Measurements from ENCODE around the gene ZFY.
"Not testable (repeated sequence)": the region's sequence is repeated elsewhere in the genome, so short reads cannot be mapped to it uniquely, and the experiment has no call there.

ZFY gene

DNA sequence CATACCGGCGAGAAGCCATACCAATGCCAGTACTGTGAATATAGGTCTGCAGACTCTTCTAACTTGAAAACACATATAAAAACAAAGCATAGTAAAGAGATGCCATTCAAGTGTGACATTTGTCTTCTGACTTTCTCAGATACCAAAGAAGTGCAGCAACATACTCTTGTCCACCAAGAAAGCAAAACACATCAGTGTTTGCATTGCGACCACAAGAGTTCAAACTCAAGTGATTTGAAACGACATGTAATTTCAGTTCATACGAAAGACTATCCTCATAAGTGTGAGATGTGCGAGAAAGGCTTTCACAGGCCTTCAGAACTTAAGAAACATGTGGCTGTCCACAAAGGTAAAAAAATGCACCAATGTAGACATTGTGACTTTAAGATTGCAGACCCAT lies 44.1 kb downstream of the ZFY start:
- DNase-seq, result no peak

- no peak for DNase-seq
Observed at GRCh38 chrY:2984491-2984890, 49.3 kb downstream of the ZFY start.

GRCh38 chrY:2987178-2987577 lies 52.0 kb downstream of the ZFY start:
- not testable (repeated sequence) for DNase-seq

DNA sequence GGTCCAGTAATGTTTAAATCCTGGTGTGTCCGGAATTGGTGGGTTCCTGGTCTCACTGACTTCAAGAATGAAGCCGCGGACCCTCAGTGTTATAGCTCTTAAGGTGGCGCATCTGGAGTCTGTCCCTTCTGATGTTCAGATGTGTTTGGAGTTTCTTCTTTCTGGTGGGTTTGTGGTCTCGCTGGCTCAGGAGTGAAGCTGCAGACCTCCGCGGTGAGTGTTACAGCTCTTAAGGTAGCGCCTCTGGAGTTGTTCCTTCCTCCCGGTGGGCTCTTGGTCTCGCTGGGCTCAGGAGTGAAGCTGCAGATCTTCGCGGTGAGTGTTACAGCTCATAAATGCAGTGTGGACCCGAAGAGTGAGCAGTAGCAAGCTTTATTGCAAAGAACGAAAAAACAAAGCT lies 62.2 kb downstream of the ZFY start:
- DNase-seq, result not testable (repeated sequence)

DNA sequence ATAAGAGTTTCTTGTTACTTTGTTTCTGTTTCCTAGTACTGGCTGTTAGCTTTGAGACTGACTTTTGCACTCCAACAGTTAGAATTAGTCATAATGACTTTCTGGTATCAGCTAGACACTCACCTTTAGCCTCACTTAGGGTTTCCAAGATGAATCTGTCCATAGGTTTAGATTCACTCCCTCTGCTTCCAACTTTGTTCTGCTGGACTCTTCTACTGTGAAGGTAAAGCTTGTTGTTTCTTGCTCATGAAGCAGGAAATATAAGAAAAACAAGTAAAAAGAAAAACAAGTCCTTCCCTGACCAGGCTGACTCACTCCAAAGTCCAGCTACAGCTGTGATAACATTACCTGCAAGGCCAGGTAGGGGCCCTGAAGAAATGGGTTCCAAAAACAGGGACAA lies 67.0 kb downstream of the ZFY start:
- no peak for DNase-seq

- no peak for DNase-seq
Observed at GRCh38 chrY:3002680-3003515, 67.7 kb downstream of the ZFY start.

DNA sequence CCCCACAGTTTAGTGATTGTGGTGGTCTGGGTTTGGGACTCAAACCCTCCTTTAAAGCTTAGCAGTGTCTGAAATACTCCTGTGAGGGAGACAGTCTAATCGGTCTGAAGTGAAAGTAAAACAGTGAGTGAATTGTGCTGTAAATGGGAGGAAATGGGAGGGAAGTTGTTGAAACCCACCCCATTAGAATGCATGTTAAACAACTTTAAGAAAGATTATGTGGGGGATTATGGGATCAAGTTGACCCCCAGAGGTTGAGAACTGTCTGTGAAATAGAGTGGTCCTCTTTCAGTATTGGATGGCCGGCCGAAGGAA lies 68.3 kb downstream of the ZFY start:
- DNase-seq, result no peak

DNA sequence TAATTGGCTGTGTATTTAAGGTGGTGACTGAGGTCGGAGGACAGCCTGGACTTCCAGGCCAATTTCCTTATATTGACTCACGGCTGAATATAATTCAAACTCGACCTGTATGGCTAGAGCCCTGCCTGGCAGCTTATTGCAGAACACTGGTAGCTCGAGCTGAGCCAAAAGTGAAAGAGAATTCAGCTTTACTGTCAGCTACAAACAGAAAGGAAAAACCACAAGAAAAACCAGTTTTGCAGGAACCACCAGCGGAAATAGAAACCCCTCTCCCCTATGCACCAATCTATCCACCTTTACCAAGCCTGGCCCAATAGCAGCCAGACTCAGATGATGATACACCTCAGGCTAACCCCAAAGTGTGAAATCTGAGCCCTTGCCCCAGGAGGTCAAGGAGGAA lies 68.7 kb downstream of the ZFY start:
- no peak for DNase-seq

- DNase-seq, result not testable (repeated sequence)
Observed at GRCh38 chrY:3006031-3006430, 70.8 kb downstream of the ZFY start.

GRCh38 chrY:3007967-3008366 lies 72.8 kb downstream of the ZFY start:
- DNase-seq, result no peak

- DNase-seq, result no peak
Observed at GRCh38 chrY:3012226-3012625, 77.0 kb downstream of the ZFY start.

DNA sequence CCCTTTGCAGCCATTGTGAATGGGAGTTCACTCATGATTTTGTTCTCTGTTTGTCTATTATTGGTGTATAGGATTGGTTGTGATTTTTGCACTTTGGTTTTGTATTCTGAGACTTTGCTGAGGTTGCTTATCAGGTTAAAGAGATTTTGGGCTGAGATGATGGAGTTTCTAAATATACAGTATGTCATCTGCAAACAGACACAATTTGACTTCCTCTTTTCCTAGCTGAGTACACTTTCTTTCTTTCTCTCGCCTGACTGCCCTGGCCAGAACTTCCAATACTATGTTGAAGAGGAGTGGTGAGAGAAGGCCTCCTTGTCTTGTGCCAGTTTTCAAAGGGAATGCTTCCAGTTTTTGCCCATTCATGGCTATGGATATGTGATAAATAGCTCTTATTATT lies 81.4 kb downstream of the ZFY start:
- no peak for DNase-seq

DNA sequence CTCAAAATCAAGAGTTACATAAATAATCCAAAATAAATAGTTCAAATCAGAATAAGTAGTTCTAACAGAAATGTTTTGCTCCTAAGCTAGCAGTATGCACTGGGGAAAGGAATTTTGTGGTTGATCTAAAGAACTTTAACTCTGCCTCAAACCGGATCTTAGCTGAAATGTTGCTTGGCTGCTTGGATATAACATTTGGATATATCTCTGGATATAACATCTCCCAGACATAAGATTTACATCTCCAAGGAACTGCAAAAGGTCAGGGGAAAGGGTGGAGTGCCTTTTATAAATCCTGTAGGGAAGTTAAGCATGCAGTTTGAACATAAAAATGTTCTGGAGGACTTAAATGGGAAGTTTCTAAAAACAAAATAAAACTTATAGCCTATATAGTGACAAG lies 83.4 kb downstream of the ZFY start:
- DNase-seq, result no peak

- no peak for DNase-seq
Observed at GRCh38 chrY:3019584-3019983, 84.4 kb downstream of the ZFY start.

GRCh38 chrY:3021176-3021575 lies 86.0 kb downstream of the ZFY start:
- DNase-seq, result no peak

GRCh38 chrY:3023606-3024005 lies 88.4 kb downstream of the ZFY start:
- DNase-seq, result no peak

- DNase-seq, result no peak
Observed at GRCh38 chrY:3025357-3025756, 90.2 kb downstream of the ZFY start.
